B cell (primary cell): ENCODE data around the gene ZNF774. TPM values are rescaled to one million over a fixed set of nuclear protein-coding genes. Genes with fewer than 3 reads are reported as not detected.
A peak's percentile ranks its signal among the peaks of the same experiment; 100 is the strongest.

Experiments used
- ATAC-seq: fragments of 200-7000 bp; cut with Tn5 transposase; one replicate; pipeline ENCODE4 v1.10.0; 2021; ENCODE audit warnings: low read depth, mild to moderate bottlenecking, moderate number of reproducible peaks, moderate library complexity
- CTCF ChIA-PET: fragments of 350-600 bp; sonication (Branson Sonifier 250); formaldehyde crosslinking; loops from one replicate; lab custom pipeline; 2021; ENCODE audit warnings: antibody characterized with exemption, inconsistent platforms; lab: Charles Lee
- POLR2A ChIA-PET: fragments of 350-600 bp; sonication (Branson Sonifier 250); formaldehyde crosslinking; loops from one replicate; lab custom pipeline; 2021; ENCODE audit warnings: antibody characterized with exemption; lab: Charles Lee
- DNase-seq: peaks from one replicate; pipeline ENCODE4 v3.0.0; 2013
- H2AFZ ChIP-seq: 2 replicates; pipeline ENCODE4 v1.6.1; 2012; ENCODE audit warnings: mild to moderate bottlenecking, low read depth, low read length; ENCODE audit not compliant: insufficient read depth, poor library complexity, severe bottlenecking
- H3K27ac ChIP-seq, 2 donors: 1 replicate in 1 of 2; 2 replicates in 1 of 2; pipeline ENCODE4 v1.5.1; 2012 to 2013; ENCODE audit warnings: low read length in 2 of 2, mild to moderate bottlenecking in 2 of 2, moderate library complexity in 1 of 2
- H3K27me3 ChIP-seq, 4 experiments: fragments of 200-600 bp in 1 of 4; sonication (generic) in 1 of 4; replicated peaks in 1 of 4; 1 replicate in 2 of 4; 2 replicates in 2 of 4; pipeline versions ENCODE4 v1.6.1 to v1.7.0; 2013 to 2016; ENCODE audit warnings: low read length in 3 of 4, mild to moderate bottlenecking in 2 of 4, mixed read lengths in 1 of 4, moderate library complexity in 1 of 4; ENCODE audit not compliant: insufficient read depth in 4 of 4, control insufficient read depth in 3 of 4; ENCODE audit errors: control extremely low read depth in 1 of 4
- H3K36me3 ChIP-seq, 2 experiments: replicated peaks in 1 of 2; 1 replicate in 1 of 2; 2 replicates in 1 of 2; pipeline versions ENCODE4 v1.6.1 to v1.7.1; 2013; ENCODE audit warnings: low read length in 1 of 2; ENCODE audit not compliant: insufficient read depth in 2 of 2, control insufficient read depth in 1 of 2; ENCODE audit errors: control extremely low read depth in 1 of 2, extremely low read depth in 1 of 2
- H3K4me1 ChIP-seq, 2 donors: fragments of 200-600 bp in 1 of 2; sonication (generic) in 1 of 2; 1 replicate in 1 of 2; 2 replicates in 1 of 2; pipeline versions ENCODE4 v1.5.1 to v1.6.1; 2013 to 2017; ENCODE audit warnings: low read length in 2 of 2; ENCODE audit not compliant: control insufficient read depth in 2 of 2, insufficient read depth in 2 of 2
- H3K4me2 ChIP-seq: replicated peaks from 2 replicates; pipeline ENCODE3; 2012; ENCODE audit warnings: mild to moderate bottlenecking, low read depth, low read length; ENCODE audit not compliant: poor library complexity, severe bottlenecking
- H3K4me3 ChIP-seq, 5 experiments: fragments of 200-600 bp in 1 of 5; sonication (generic) in 1 of 5; 1 replicate in 3 of 5; 2 replicates in 2 of 5; pipeline versions ENCODE4 v1.5.1 to v1.7.0; 2011 to 2016; ENCODE audit warnings: low read length in 4 of 5, mild to moderate bottlenecking in 4 of 5, low read depth in 2 of 5, control low read depth in 1 of 5, moderate library complexity in 1 of 5; ENCODE audit not compliant: insufficient read depth in 1 of 5; ENCODE audit errors: control extremely low read depth in 1 of 5, extremely low read depth in 1 of 5
- H3K79me2 ChIP-seq: fragments of 200-600 bp; sonication (generic); one replicate; pipeline ENCODE4 v1.6.0; 2016; ENCODE audit warnings: low read length; ENCODE audit not compliant: control insufficient read depth, insufficient read depth
- H3K9ac ChIP-seq: fragments of 200-600 bp; sonication (generic); 2 replicates; pipeline ENCODE4 v1.6.1; 2017; ENCODE audit warnings: mild to moderate bottlenecking, low read length, moderate library complexity
- H3K9me3 ChIP-seq, 3 donors: one replicate each; pipeline versions ENCODE4 v1.6.1 to v1.7.1; 2013; ENCODE audit warnings: low read length in 2 of 3; ENCODE audit not compliant: control insufficient read depth in 2 of 3, insufficient read depth in 1 of 3; ENCODE audit errors: control extremely low read depth in 1 of 3
- H4K20me1 ChIP-seq: 2 replicates; pipeline ENCODE4 v1.6.0; 2012; ENCODE audit warnings: mild to moderate bottlenecking, low read length; ENCODE audit not compliant: insufficient read depth, control insufficient read depth, poor library complexity, severe bottlenecking
- H3K27ac Mint-ChIP-seq: one replicate; pipeline ENCODE4 v1.8.0; 2021; ENCODE audit warnings: mixed read lengths
- H3K27me3 Mint-ChIP-seq: one replicate; pipeline ENCODE4 v1.8.0; 2021; ENCODE audit warnings: mixed read lengths
- H3K4me1 Mint-ChIP-seq: one replicate; pipeline ENCODE4 v1.8.0; 2021; ENCODE audit warnings: mixed read lengths
- H3K4me3 Mint-ChIP-seq: one replicate; pipeline ENCODE4 v1.8.0; 2021; ENCODE audit warnings: mixed read lengths
- H3K9me3 Mint-ChIP-seq: one replicate; pipeline ENCODE4 v1.8.0; 2022; ENCODE audit warnings: mixed read lengths; ENCODE audit not compliant: insufficient read depth
- CTCF ChIP-seq: fragments of 200-600 bp; IDR thresholded peaks from one replicate; pipeline ENCODE4 v1.8.0; 2022; ENCODE audit warnings: antibody characterized with exemption, mild to moderate bottlenecking
- EZH2 ChIP-seq: IDR thresholded peaks from 2 replicates; pipeline ENCODE4 v1.6.1; 2012; ENCODE audit warnings: borderline replicate concordance, low read depth, mild to moderate bottlenecking, moderate library complexity, low read length; ENCODE audit not compliant: insufficient read depth, poor library complexity, severe bottlenecking
- WGBS: methylation state at CpG from one replicate; pipeline ENCODE4 v1.1.5; 2013; ENCODE audit warnings: missing lambda C conversion rate; ENCODE audit not compliant: insufficient coverage; 5-methylcytosine and 5-hydroxymethylcytosine counted together
- intact Hi-C: fragments of 100-400 bp; cut with micrococcal nuclease; formaldehyde crosslinking; loops from one replicate; pipeline ENCODE4 v1.10.0; 2022
- polyA plus RNA-seq: library from polyadenylated mRNA; depleted of rRNA; stranded (reverse); fragments of >200 nt; gene quantifications from 2 replicates; pipeline ENCODE4 v1.2.3, GENCODE V29; 2012
- total RNA-seq, 2 donors: library from RNA; stranded (reverse); fragments of 120-200 nt in 1 of 2; gene quantifications; 1 replicate in 1 of 2; 2 replicates in 1 of 2; pipeline versions ENCODE4 v1.2.3 to v1.2.4, GENCODE V29; 2013 to 2022

The ZNF774 gene
- total and polyA plus RNA-seq, 2 donors (not counting 1 experiment from before 2014, with no cell fraction given) = 0.19 to 0.54 TPM

DNA sequence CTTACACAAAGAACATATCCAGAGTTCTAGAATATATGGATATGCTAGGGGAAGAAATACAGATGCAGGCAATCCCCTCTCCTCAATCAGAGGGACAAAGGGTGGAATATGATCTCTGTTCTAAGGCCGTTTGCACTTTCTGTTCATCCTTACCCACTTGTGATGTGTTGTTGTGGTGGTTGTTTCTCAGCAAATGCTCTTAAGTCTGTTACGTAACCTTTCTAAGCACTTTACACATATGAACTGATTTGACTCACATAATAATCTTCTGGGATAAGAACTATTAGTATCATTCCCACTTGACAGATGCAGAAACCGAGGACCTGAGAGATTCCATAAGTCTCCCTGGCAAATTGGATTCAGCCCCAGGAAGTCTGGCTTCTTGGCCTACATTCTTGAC is 46.2 kb upstream of the ZNF774 start:
- H3K79me2 ChIP-seq = no peaks in the 10 kb centered on the region
- peaks cover 10 to 14% of the 10 kb centered on the region in 2 donors for H3K4me1 ChIP-seq
- CTCF ChIA-PET = interaction anchor here (0.7 to 7.5 kb wide), 5 partner anchors 13 to 176 kb away, joined by 3 to 48 read pairs (median 3); no protein-coding TSS in a partner anchor
- no peak overlapping the region for H3K9ac ChIP-seq
- Mint-ChIP-seq H3K27ac (no peak overlapping the region), H3K9me3 (no peaks in the 10 kb centered on the region), H3K27me3 (no peaks in the 10 kb centered on the region), H3K4me1 (peaks cover 15% of the 10 kb centered on the region), H3K4me3 (no peak overlapping the region)
- H3K4me2 ChIP-seq = no peak overlapping the region
- no peak overlapping the region for H3K4me3 ChIP-seq
- intact Hi-C loops = no loop called here
- 100% methylated on average over 1 of the region's 3 CpGs for WGBS
- POLR2A ChIA-PET = no interaction called here
- TF ChIP-seq EZH2 (no peak), CTCF (no peak)
- H2AFZ ChIP-seq = peak overlapping the region; percentile 74
- no peak overlapping the region for H3K27ac ChIP-seq
- H4K20me1 ChIP-seq = no peaks in the 10 kb centered on the region
- DNase-seq (no peak), ATAC-seq (no peak)
- H3K9me3 ChIP-seq = no peaks in the 10 kb centered on the region
- no peaks in the 10 kb centered on the region for H3K27me3 ChIP-seq
- H3K36me3 ChIP-seq = no peaks in the 10 kb centered on the region

DNA sequence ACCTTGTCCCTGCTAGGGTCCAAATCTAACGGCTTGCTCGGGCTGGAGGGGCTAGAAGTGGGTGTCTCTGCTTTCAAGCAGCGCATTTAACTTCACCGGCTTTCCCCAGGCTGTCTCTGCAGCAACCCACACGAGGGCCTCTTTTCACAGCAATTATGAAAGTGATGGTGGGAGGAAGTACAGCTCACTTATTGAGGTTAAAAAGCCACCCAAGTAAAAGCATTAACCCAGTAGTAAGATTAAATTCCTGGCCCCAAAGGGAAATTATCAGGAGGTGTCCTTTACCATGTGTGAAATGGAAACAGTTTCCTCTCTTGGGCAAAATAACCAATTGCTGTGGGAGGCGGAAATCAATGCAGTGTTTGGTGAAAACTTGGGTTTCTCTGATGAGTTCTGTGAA is 45.5 kb upstream of the ZNF774 start:
- H3K9me3 ChIP-seq = no peaks in the 10 kb centered on the region
- H3K4me1 ChIP-seq = peaks cover 7 to 9% of the 10 kb centered on the region in 2 donors
- no peaks in the 10 kb centered on the region for H4K20me1 ChIP-seq
- H2AFZ ChIP-seq = peak overlapping the region; percentile 74
- no peaks in the 10 kb centered on the region for H3K27me3 ChIP-seq
- no peak overlapping the region for H3K27ac ChIP-seq
- peak overlapping the region; percentile 16 for H3K4me2 ChIP-seq
- ChIA-PET CTCF (interaction anchor here (0.6 to 7.5 kb wide), 7 partner anchors 10 to 562 kb away, joined by 3 to 48 read pairs (median 3); partner anchors contain the start of gene FURIN), POLR2A (no interaction called here)
- intact Hi-C loops = no loop called here
- DNase-seq (no peak), ATAC-seq (no peak)
- Mint-ChIP-seq H3K9me3 (no peaks in the 10 kb centered on the region), H3K4me3 (no peak overlapping the region), H3K27ac (peak overlapping the region; percentile 15), H3K27me3 (no peaks in the 10 kb centered on the region), H3K4me1 (peaks cover 12% of the 10 kb centered on the region)
- H3K4me3 ChIP-seq = no peak overlapping the region
- no peak overlapping the region for H3K9ac ChIP-seq
- TF ChIP-seq EZH2 = no peak
- no peak for TF ChIP-seq CTCF
- WGBS = 24% methylated on average over 3 of the region's 6 CpGs
- H3K36me3 ChIP-seq = no peaks in the 10 kb centered on the region
- no peaks in the 10 kb centered on the region for H3K79me2 ChIP-seq
